B cell (primary cell): ENCODE data around the gene COBL. TPM values are rescaled to one million over a fixed set of nuclear protein-coding genes. Genes with fewer than 3 reads are reported as not detected.

Experiments
- ATAC-seq: fragments of 200-7000 bp; cut with Tn5 transposase; one replicate; pipeline ENCODE4 v1.10.0; 2021; ENCODE audit warnings: low read depth, mild to moderate bottlenecking, moderate number of reproducible peaks, moderate library complexity
- CTCF ChIA-PET: fragments of 350-600 bp; sonication (Branson Sonifier 250); formaldehyde crosslinking; loops from one replicate; lab custom pipeline; 2021; ENCODE audit warnings: antibody characterized with exemption, inconsistent platforms; lab: Charles Lee
- POLR2A ChIA-PET: fragments of 350-600 bp; sonication (Branson Sonifier 250); formaldehyde crosslinking; loops from one replicate; lab custom pipeline; 2021; ENCODE audit warnings: antibody characterized with exemption; lab: Charles Lee
- DNase-seq: peaks from one replicate; pipeline ENCODE4 v3.0.0; 2013
- H2AFZ ChIP-seq: 2 replicates; pipeline ENCODE4 v1.6.1; 2012; ENCODE audit warnings: mild to moderate bottlenecking, low read depth, low read length; ENCODE audit not compliant: insufficient read depth, poor library complexity, severe bottlenecking
- H3K27ac ChIP-seq, 2 donors: 1 replicate in 1 of 2; 2 replicates in 1 of 2; pipeline ENCODE4 v1.5.1; 2012 to 2013; ENCODE audit warnings: low read length in 2 of 2, mild to moderate bottlenecking in 2 of 2, moderate library complexity in 1 of 2
- H3K27me3 ChIP-seq, 4 experiments: fragments of 200-600 bp in 1 of 4; sonication (generic) in 1 of 4; replicated peaks in 1 of 4; 1 replicate in 2 of 4; 2 replicates in 2 of 4; pipeline versions ENCODE4 v1.6.1 to v1.7.0; 2013 to 2016; ENCODE audit warnings: low read length in 3 of 4, mild to moderate bottlenecking in 2 of 4, mixed read lengths in 1 of 4, moderate library complexity in 1 of 4; ENCODE audit not compliant: insufficient read depth in 4 of 4, control insufficient read depth in 3 of 4; ENCODE audit errors: control extremely low read depth in 1 of 4
- H3K36me3 ChIP-seq, 2 experiments: replicated peaks in 1 of 2; 1 replicate in 1 of 2; 2 replicates in 1 of 2; pipeline versions ENCODE4 v1.6.1 to v1.7.1; 2013; ENCODE audit warnings: low read length in 1 of 2; ENCODE audit not compliant: insufficient read depth in 2 of 2, control insufficient read depth in 1 of 2; ENCODE audit errors: control extremely low read depth in 1 of 2, extremely low read depth in 1 of 2
- H3K4me1 ChIP-seq, 2 donors: fragments of 200-600 bp in 1 of 2; sonication (generic) in 1 of 2; 1 replicate in 1 of 2; 2 replicates in 1 of 2; pipeline versions ENCODE4 v1.5.1 to v1.6.1; 2013 to 2017; ENCODE audit warnings: low read length in 2 of 2; ENCODE audit not compliant: control insufficient read depth in 2 of 2, insufficient read depth in 2 of 2
- H3K4me2 ChIP-seq: replicated peaks from 2 replicates; pipeline ENCODE3; 2012; ENCODE audit warnings: mild to moderate bottlenecking, low read depth, low read length; ENCODE audit not compliant: poor library complexity, severe bottlenecking
- H3K4me3 ChIP-seq, 5 experiments: fragments of 200-600 bp in 1 of 5; sonication (generic) in 1 of 5; 1 replicate in 3 of 5; 2 replicates in 2 of 5; pipeline versions ENCODE4 v1.5.1 to v1.7.0; 2011 to 2016; ENCODE audit warnings: low read length in 4 of 5, mild to moderate bottlenecking in 4 of 5, low read depth in 2 of 5, control low read depth in 1 of 5, moderate library complexity in 1 of 5; ENCODE audit not compliant: insufficient read depth in 1 of 5; ENCODE audit errors: control extremely low read depth in 1 of 5, extremely low read depth in 1 of 5
- H3K79me2 ChIP-seq: fragments of 200-600 bp; sonication (generic); one replicate; pipeline ENCODE4 v1.6.0; 2016; ENCODE audit warnings: low read length; ENCODE audit not compliant: control insufficient read depth, insufficient read depth
- H3K9ac ChIP-seq: fragments of 200-600 bp; sonication (generic); 2 replicates; pipeline ENCODE4 v1.6.1; 2017; ENCODE audit warnings: mild to moderate bottlenecking, low read length, moderate library complexity
- H3K9me3 ChIP-seq, 3 donors: one replicate each; pipeline versions ENCODE4 v1.6.1 to v1.7.1; 2013; ENCODE audit warnings: low read length in 2 of 3; ENCODE audit not compliant: control insufficient read depth in 2 of 3, insufficient read depth in 1 of 3; ENCODE audit errors: control extremely low read depth in 1 of 3
- H4K20me1 ChIP-seq: 2 replicates; pipeline ENCODE4 v1.6.0; 2012; ENCODE audit warnings: mild to moderate bottlenecking, low read length; ENCODE audit not compliant: insufficient read depth, control insufficient read depth, poor library complexity, severe bottlenecking
- H3K27ac Mint-ChIP-seq: one replicate; pipeline ENCODE4 v1.8.0; 2021; ENCODE audit warnings: mixed read lengths
- H3K27me3 Mint-ChIP-seq: one replicate; pipeline ENCODE4 v1.8.0; 2021; ENCODE audit warnings: mixed read lengths
- H3K4me1 Mint-ChIP-seq: one replicate; pipeline ENCODE4 v1.8.0; 2021; ENCODE audit warnings: mixed read lengths
- H3K4me3 Mint-ChIP-seq: one replicate; pipeline ENCODE4 v1.8.0; 2021; ENCODE audit warnings: mixed read lengths
- H3K9me3 Mint-ChIP-seq: one replicate; pipeline ENCODE4 v1.8.0; 2022; ENCODE audit warnings: mixed read lengths; ENCODE audit not compliant: insufficient read depth
- EZH2 ChIP-seq: IDR thresholded peaks from 2 replicates; pipeline ENCODE4 v1.6.1; 2012; ENCODE audit warnings: borderline replicate concordance, low read depth, mild to moderate bottlenecking, moderate library complexity, low read length; ENCODE audit not compliant: insufficient read depth, poor library complexity, severe bottlenecking
- WGBS: methylation state at CpG from one replicate; pipeline ENCODE4 v1.1.5; 2013; ENCODE audit warnings: missing lambda C conversion rate; ENCODE audit not compliant: insufficient coverage; 5-methylcytosine and 5-hydroxymethylcytosine counted together
- intact Hi-C: fragments of 100-400 bp; cut with micrococcal nuclease; formaldehyde crosslinking; loops from one replicate; pipeline ENCODE4 v1.10.0; 2022
- polyA plus RNA-seq: library from polyadenylated mRNA; depleted of rRNA; stranded (reverse); fragments of >200 nt; gene quantifications from 2 replicates; pipeline ENCODE4 v1.2.3, GENCODE V29; 2012
- total RNA-seq, 2 donors: library from RNA; stranded (reverse); fragments of 120-200 nt in 1 of 2; gene quantifications; 1 replicate in 1 of 2; 2 replicates in 1 of 2; pipeline versions ENCODE4 v1.2.3 to v1.2.4, GENCODE V29; 2013 to 2022
- TF ChIP-seq, protein P1 (sequence below): fragments of 200-600 bp; IDR thresholded peaks from one replicate; pipeline ENCODE4 v1.8.0; 2022; ENCODE audit warnings: antibody characterized with exemption, mild to moderate bottlenecking

COBL gene
- total and polyA plus RNA-seq, 2 donors (not counting 1 experiment from before 2014, with no cell fraction given), result not detected

DNA sequence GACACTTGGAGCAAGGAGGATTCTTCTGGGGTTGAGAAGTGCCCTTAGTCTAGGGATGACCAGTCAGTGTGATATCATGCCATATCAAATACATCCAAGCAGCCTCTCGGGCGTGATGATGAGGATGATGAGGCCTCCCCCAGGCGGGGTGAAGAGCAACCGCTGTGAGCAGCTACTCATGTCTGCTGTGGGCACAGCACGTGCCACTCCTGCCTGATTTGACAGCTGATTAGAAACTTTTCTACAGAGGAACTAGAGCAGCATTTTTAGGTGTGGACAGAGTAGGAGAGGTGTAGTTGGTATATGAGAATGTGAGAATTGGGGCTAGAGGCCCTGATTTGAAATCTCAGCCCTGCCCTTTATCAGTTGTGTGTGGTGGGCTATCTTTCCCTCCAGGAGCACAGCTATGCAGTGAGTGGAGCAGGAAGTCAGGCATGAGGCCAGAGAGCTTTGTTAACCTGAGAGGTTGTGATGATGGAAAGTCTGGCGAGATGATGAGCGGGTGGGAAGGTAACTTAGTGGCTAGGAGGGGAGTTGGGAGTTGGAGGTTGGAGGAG lies 49.6 kb upstream of the COBL start:
- Mint-ChIP-seq H3K27ac (no peak overlapping the region), H3K4me1 (no peaks in the 10 kb centered on the region), H3K4me3 (no peak overlapping the region), H3K27me3 (no peaks in the 10 kb centered on the region), H3K9me3 (peaks cover 7% of the 10 kb centered on the region)
- TF ChIP-seq, protein P1, sequence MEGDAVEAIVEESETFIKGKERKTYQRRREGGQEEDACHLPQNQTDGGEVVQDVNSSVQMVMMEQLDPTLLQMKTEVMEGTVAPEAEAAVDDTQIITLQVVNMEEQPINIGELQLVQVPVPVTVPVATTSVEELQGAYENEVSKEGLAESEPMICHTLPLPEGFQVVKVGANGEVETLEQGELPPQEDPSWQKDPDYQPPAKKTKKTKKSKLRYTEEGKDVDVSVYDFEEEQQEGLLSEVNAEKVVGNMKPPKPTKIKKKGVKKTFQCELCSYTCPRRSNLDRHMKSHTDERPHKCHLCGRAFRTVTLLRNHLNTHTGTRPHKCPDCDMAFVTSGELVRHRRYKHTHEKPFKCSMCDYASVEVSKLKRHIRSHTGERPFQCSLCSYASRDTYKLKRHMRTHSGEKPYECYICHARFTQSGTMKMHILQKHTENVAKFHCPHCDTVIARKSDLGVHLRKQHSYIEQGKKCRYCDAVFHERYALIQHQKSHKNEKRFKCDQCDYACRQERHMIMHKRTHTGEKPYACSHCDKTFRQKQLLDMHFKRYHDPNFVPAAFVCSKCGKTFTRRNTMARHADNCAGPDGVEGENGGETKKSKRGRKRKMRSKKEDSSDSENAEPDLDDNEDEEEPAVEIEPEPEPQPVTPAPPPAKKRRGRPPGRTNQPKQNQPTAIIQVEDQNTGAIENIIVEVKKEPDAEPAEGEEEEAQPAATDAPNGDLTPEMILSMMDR, result no peak
- no peak for TF ChIP-seq EZH2
- H2AFZ ChIP-seq, result no peak overlapping the region
- no peak overlapping the region for H3K27ac ChIP-seq
- 91% methylated on average over 7 of the region's 7 CpGs for WGBS
- H3K9ac ChIP-seq, result no peak overlapping the region
- intact Hi-C loops, result loop anchor here (5.0 kb wide), 1 partner anchor 1274 kb away; the partner anchor contains the start of gene ZPBP
- ATAC-seq, result no peak
- no peaks in the 10 kb centered on the region for H3K27me3 ChIP-seq
- H4K20me1 ChIP-seq, result no peaks in the 10 kb centered on the region
- no peak overlapping the region for H3K4me3 ChIP-seq
- H3K4me2 ChIP-seq, result no peak overlapping the region
- DNase-seq, result no peak
- H3K36me3 ChIP-seq, result no peaks in the 10 kb centered on the region
- H3K79me2 ChIP-seq, result no peaks in the 10 kb centered on the region
- POLR2A ChIA-PET, result no interaction called here
- CTCF ChIA-PET, result no interaction called here
- no peaks in the 10 kb centered on the region for H3K4me1 ChIP-seq
- no peaks in the 10 kb centered on the region for H3K9me3 ChIP-seq

DNA sequence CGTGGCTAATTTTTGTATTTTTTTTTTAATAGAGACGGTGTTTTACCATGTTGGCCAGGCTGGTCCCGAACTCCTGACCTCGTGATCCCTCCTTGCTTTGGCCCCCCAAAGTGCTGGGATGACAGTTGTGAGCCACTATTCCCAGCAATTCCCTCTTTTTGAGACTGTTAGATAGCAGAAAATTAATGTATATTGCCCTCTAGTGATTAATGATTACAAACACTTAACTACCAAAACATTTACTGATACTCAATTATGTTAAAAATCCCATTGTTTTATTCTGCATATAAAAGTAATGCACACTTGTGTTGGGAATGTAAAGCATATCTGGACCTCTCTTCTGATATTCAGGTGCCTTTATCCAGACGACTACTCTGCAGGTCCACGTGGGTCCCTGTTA lies 41.2 kb upstream of the COBL start:
- Histone ChIP-seq H3K79me2 (no peaks in the 10 kb centered on the region), H3K9ac (no peak overlapping the region), H2AFZ (no peak overlapping the region), H3K9me3 (peaks cover 0 to 7% (median 0%) of the 10 kb centered on the region in 3 donors), H3K27me3 (no peaks in the 10 kb centered on the region), H3K4me3 (no peak overlapping the region), H3K4me1 (no peaks in the 10 kb centered on the region), H3K36me3 (no peaks in the 10 kb centered on the region), H3K27ac (no peak overlapping the region), H4K20me1 (no peaks in the 10 kb centered on the region), H3K4me2 (no peak overlapping the region)
- intact Hi-C loops, result no loop called here
- Mint-ChIP-seq H3K9me3 (peaks cover 6% of the 10 kb centered on the region), H3K4me1 (no peaks in the 10 kb centered on the region), H3K4me3 (no peak overlapping the region), H3K27ac (no peak overlapping the region), H3K27me3 (no peaks in the 10 kb centered on the region)
- WGBS, result 78% methylated on average over 2 of the region's 6 CpGs
- no peak for DNase-seq
- TF ChIP-seq, protein P1, result no peak
- no peak for TF ChIP-seq EZH2
- CTCF ChIA-PET, result no interaction called here
- no peak for ATAC-seq
- POLR2A ChIA-PET, result no interaction called here
